ACC112 (cell line): Measurements from ENCODE around the gene SLCO3A1.

Experiments
- H2AFZ ChIP-seq: fragments of 200-600 bp; sonication (generic); one replicate; pipeline ENCODE4 v1.6.0; 2017; ENCODE audit warnings: antibody characterized with exemption, low read length; ENCODE audit not compliant: unreplicated experiment
- H3K27ac ChIP-seq: fragments of 200-600 bp; sonication (generic); 2 replicates; pipeline ENCODE4 v1.5.1; 2014; ENCODE audit warnings: low read depth, mild to moderate bottlenecking, antibody characterized with exemption, low read length, moderate library complexity
- H3K27me3 ChIP-seq: fragments of 200-600 bp; sonication (generic); 2 replicates; pipeline ENCODE4 v1.6.1; 2014; ENCODE audit warnings: mild to moderate bottlenecking, antibody characterized with exemption, low read length, moderate library complexity, mixed read lengths; ENCODE audit not compliant: insufficient read depth
- H3K36me3 ChIP-seq: fragments of 200-600 bp; sonication (generic); 2 replicates; pipeline ENCODE4 v1.6.1; 2016; ENCODE audit warnings: mild to moderate bottlenecking, antibody characterized with exemption, low read length, moderate library complexity, mixed read lengths; ENCODE audit not compliant: insufficient read depth
- H3K4me1 ChIP-seq: fragments of 200-600 bp; sonication (generic); one replicate; pipeline ENCODE4 v1.6.1; 2016; ENCODE audit warnings: low read length, mixed read lengths; ENCODE audit not compliant: insufficient read depth, unreplicated experiment, control insufficient read depth
- H3K4me3 ChIP-seq: fragments of 200-600 bp; sonication (generic); 2 replicates; pipeline ENCODE4 v1.5.1; 2014; ENCODE audit warnings: mild to moderate bottlenecking, low read depth, low read length
- H3K79me2 ChIP-seq: fragments of 200-600 bp; sonication (generic); one replicate; pipeline ENCODE4 v1.6.0; 2016; ENCODE audit warnings: low read length; ENCODE audit not compliant: control insufficient read depth, unreplicated experiment, insufficient read depth

Gene SLCO3A1

GRCh38 chr15:92121047-92121446 is 267.5 kb downstream of the SLCO3A1 start:
- Histone ChIP-seq H3K4me3 (no peak overlapping the region), H3K36me3 (no peaks in the 10 kb centered on the region), H3K4me1 (peaks cover 3% of the 10 kb centered on the region), H3K27ac (no peak overlapping the region), H2AFZ (no peak overlapping the region), H3K27me3 (no peaks in the 10 kb centered on the region), H3K79me2 (no peaks in the 10 kb centered on the region)

DNA sequence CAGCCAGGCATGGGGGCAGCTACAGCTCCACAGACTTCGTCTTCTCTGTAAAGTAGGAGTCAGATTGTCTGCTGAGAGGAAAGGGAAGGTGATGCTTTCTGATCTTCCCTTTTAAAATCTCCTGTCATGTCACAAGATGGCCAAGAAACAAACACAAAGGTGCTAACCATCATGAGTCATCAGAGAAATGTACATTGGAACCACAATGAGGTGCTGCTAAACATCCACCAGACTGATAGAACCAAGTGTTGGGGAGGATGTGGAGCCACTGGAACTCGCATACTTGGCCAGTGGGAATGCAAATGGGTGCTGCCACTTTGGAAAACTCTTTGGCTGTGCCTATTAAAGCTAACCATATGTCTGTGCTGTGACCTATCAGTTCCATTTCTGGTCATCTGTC is 268.8 kb downstream of the SLCO3A1 start:
- Histone ChIP-seq H3K27me3 (no peaks in the 10 kb centered on the region), H3K4me1 (no peaks in the 10 kb centered on the region), H3K36me3 (no peaks in the 10 kb centered on the region), H2AFZ (no peak overlapping the region), H3K27ac (no peak overlapping the region), H3K79me2 (no peaks in the 10 kb centered on the region), H3K4me3 (no peak overlapping the region)

GRCh38 chr15:92123962-92124656 is 270.6 kb downstream of the SLCO3A1 start:
- H3K79me2 ChIP-seq, result no peaks in the 10 kb centered on the region
- no peak overlapping the region for H3K4me3 ChIP-seq
- no peaks in the 10 kb centered on the region for H3K4me1 ChIP-seq
- H2AFZ ChIP-seq, result no peak overlapping the region
- H3K27ac ChIP-seq, result no peak overlapping the region
- H3K36me3 ChIP-seq, result no peaks in the 10 kb centered on the region
- no peaks in the 10 kb centered on the region for H3K27me3 ChIP-seq

GRCh38 chr15:92124657-92125010 is 271.1 kb downstream of the SLCO3A1 start:
- Histone ChIP-seq H2AFZ (no peak overlapping the region), H3K79me2 (no peaks in the 10 kb centered on the region), H3K27ac (no peak overlapping the region)

DNA sequence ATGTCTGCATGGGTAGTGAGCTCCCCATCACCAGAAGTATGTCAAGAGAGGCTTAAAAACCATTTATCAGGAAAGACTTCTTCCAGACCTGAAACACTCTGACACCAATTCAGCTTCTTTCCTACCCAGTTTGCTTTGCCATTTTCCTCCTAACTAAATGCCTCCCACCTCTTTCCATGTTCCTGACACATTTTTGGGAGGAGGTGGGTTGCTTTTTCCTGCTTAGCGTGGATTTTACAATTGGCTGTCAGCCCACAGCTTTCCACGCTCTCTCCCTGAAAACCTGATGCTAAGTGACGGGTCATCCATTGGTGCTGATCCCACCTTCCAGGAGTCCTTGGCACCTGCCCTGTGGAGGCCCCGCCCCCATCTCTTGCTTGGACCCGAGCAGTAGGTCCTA is 275.3 kb downstream of the SLCO3A1 start:
- Histone ChIP-seq H2AFZ (no peak overlapping the region), H3K4me3 (no peak overlapping the region), H3K79me2 (no peaks in the 10 kb centered on the region), H3K27me3 (no peaks in the 10 kb centered on the region), H3K36me3 (peaks cover 2% of the 10 kb centered on the region; the same call in 1 of the 2 replicates), H3K4me1 (no peaks in the 10 kb centered on the region), H3K27ac (no peak overlapping the region)

More at GRCh38 chr15:92124657-92125010, 271.1 kb downstream of the SLCO3A1 start:
- Histone ChIP-seq H3K27me3 (no peaks in the 10 kb centered on the region), H3K36me3 (no peaks in the 10 kb centered on the region), H3K4me1 (no peaks in the 10 kb centered on the region), H3K4me3 (no peak overlapping the region)

- no peak overlapping the region for H2AFZ ChIP-seq
- H3K79me2 ChIP-seq, result no peaks in the 10 kb centered on the region
- peaks cover 2% of the 10 kb centered on the region; the same call in 1 of the 2 replicates for H3K36me3 ChIP-seq
- H3K27ac ChIP-seq, result no peak overlapping the region
- H3K4me1 ChIP-seq, result no peaks in the 10 kb centered on the region
- H3K27me3 ChIP-seq, result no peaks in the 10 kb centered on the region
- H3K4me3 ChIP-seq, result no peak overlapping the region
Observed at GRCh38 chr15:92130244-92130643, 276.7 kb downstream of the SLCO3A1 start.

GRCh38 chr15:92130906-92131305 is 277.4 kb downstream of the SLCO3A1 start:
- Histone ChIP-seq H2AFZ (no peak overlapping the region), H3K4me1 (no peaks in the 10 kb centered on the region), H3K36me3 (peaks cover 2% of the 10 kb centered on the region; the same call in 1 of the 2 replicates), H3K27ac (no peak overlapping the region), H3K79me2 (no peaks in the 10 kb centered on the region), H3K4me3 (no peak overlapping the region), H3K27me3 (no peaks in the 10 kb centered on the region)

DNA sequence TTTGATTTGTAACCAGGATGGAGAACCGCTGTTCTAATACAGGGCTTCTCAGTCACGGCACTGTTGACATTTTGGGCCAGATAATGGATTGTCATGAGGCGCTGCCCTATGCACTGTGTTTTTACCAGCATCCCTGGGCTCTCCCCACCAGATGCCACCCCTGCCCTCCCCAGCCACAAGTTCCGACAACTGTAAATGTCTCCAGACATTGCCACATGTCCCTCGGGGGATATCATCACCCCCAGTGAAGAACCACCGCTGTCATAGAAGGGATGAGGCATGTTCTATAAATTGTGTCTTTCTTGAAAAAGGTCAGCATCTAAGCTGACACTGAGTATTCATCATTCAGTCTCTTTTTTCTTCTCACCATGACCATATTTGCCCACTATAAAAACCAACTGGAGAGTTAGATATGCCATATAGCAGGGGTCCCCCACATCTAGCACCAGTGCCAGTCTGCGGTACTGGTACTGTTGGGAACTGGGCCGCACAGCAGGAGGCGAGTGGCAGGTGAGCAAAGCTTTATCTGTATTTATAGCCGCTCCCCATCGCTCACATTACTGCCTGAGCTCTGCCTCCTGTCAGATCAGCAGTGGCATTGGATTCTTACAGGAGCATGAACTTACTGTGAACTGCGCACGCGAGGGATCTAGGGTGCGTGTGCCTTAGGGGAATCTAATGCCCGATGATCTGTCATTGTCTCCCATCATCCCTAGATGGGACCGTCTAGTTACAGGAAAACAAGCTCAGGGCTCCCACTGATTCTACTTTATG is 279.7 kb downstream of the SLCO3A1 start:
- Histone ChIP-seq H2AFZ (no peak overlapping the region), H3K36me3 (peaks cover 2% of the 10 kb centered on the region; the same call in 1 of the 2 replicates), H3K27ac (no peak overlapping the region), H3K4me1 (no peaks in the 10 kb centered on the region), H3K79me2 (no peaks in the 10 kb centered on the region), H3K27me3 (no peaks in the 10 kb centered on the region), H3K4me3 (no peak overlapping the region)

- no peak overlapping the region for H2AFZ ChIP-seq
- H3K4me3 ChIP-seq, result no peak overlapping the region
- no peaks in the 10 kb centered on the region for H3K79me2 ChIP-seq
- H3K27me3 ChIP-seq, result no peaks in the 10 kb centered on the region
- no peaks in the 10 kb centered on the region for H3K4me1 ChIP-seq
- H3K36me3 ChIP-seq, result no peaks in the 10 kb centered on the region
- H3K27ac ChIP-seq, result no peak overlapping the region
Observed at GRCh38 chr15:92140796-92141195, 287.3 kb downstream of the SLCO3A1 start.

DNA sequence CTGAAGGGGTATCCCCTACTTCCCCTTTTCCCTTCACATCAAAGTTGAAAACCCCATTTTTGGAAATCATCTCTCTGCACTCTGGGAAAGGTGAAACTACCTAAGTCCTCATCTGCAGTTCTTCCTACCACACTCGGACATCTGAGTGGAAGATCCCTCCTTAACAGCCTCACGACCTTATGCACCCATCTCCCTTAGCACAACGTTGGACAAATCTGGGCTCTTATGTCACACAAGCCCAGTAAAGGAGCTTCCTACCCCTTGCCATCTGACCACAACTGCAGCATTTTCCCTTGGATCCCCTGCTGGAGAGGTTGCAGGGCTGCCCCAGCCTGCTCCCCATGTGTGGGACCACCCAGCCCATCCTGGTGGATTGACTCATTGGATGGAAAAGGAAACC is 288.1 kb downstream of the SLCO3A1 start:
- H3K27me3 ChIP-seq, result no peaks in the 10 kb centered on the region
- H3K79me2 ChIP-seq, result no peaks in the 10 kb centered on the region
- H2AFZ ChIP-seq, result no peak overlapping the region
- no peak overlapping the region for H3K27ac ChIP-seq
- no peaks in the 10 kb centered on the region for H3K36me3 ChIP-seq
- H3K4me1 ChIP-seq, result no peaks in the 10 kb centered on the region
- no peak overlapping the region for H3K4me3 ChIP-seq
